C4-2B (cell line): ENCODE measurements around the gene TRIM66.

Experiments used
- CTCF ChIP-seq: fragments of 450-650 bp; conservative IDR thresholded peaks from 2 replicates; pipeline ENCODE4 v1.5.1; 2017; ENCODE audit warnings: mild to moderate bottlenecking
- ZFX ChIP-seq: fragments of 450-650 bp; IDR thresholded peaks from 2 replicates; pipeline ENCODE4 v1.6.1; 2017

- no peak for TF ChIP-seq CTCF
- TF ChIP-seq ZFX: no peak
Measured at GRCh38 chr11:8601376-8602133, 80.9 kb downstream of the TRIM66 start.
